HG02943 (cell line): ENCODE measurements around the gene SRPRB.

ENCODE experiments used
- ATAC-seq: cut with Tn5 transposase; IDR thresholded peaks from one replicate; pipeline ENCODE4 v1.9.1; 2021; ENCODE audit warnings: mild to moderate bottlenecking, low read depth, moderate library complexity; ENCODE audit not compliant: unreplicated experiment

Gene SRPRB

GRCh38 chr3:133805702-133806475 is at the start of gene SRPRB:
SRPRB (plus strand) TSS chr3:133805815; CDS start chr3:133805849, 34 bp downstream.
- ATAC-seq = peak; percentile 98

GRCh38 chr3:133756716-133757694 is 48.6 kb upstream of the SRPRB start:
- ATAC-seq = no peak

GRCh38 chr3:133757701-133758567 is 47.7 kb upstream of the SRPRB start:
- no peak for ATAC-seq

- no peak for ATAC-seq
Measured at GRCh38 chr3:133758568-133758928, 47.1 kb upstream of the SRPRB start.

- no peak for ATAC-seq
Measured at GRCh38 chr3:133758964-133759739, 46.5 kb upstream of the SRPRB start.

- no peak for ATAC-seq
Measured at GRCh38 chr3:133759740-133760305, 45.8 kb upstream of the SRPRB start.

- no peak for ATAC-seq
Measured at GRCh38 chr3:133760916-133761315, 44.7 kb upstream of the SRPRB start.

GRCh38 chr3:133761605-133762484 is 43.8 kb upstream of the SRPRB start:
- ATAC-seq = no peak

- no peak for ATAC-seq
Measured at GRCh38 chr3:133762539-133762938, 43.1 kb upstream of the SRPRB start.

- ATAC-seq = no peak
Measured at GRCh38 chr3:133763797-133764683, 41.6 kb upstream of the SRPRB start.

GRCh38 chr3:133765256-133765655 is 40.4 kb upstream of the SRPRB start:
- ATAC-seq = no peak

- ATAC-seq = no peak
Measured at GRCh38 chr3:133767607-133768006, 38.0 kb upstream of the SRPRB start.

GRCh38 chr3:133769536-133769935 is 36.1 kb upstream of the SRPRB start:
- ATAC-seq = no peak

- no peak for ATAC-seq
Measured at GRCh38 chr3:133773732-133774131, 31.9 kb upstream of the SRPRB start.

GRCh38 chr3:133775309-133775708 is 30.3 kb upstream of the SRPRB start:
- no peak for ATAC-seq

GRCh38 chr3:133775835-133776234 is 29.8 kb upstream of the SRPRB start:
- ATAC-seq = no peak

- no peak for ATAC-seq
Measured at GRCh38 chr3:133776794-133777438, 28.7 kb upstream of the SRPRB start.
